LNCaP clone FGC (cell line): Measurements from ENCODE around the gene DNAJC22.

Experiments used
- DNase-seq: peaks from one replicate; pipeline ENCODE4 v3.0.0-alpha.2; 2011; ENCODE audit warnings: low read depth
- H3K4me3 ChIP-seq: 2 replicates; pipeline ENCODE4 v1.5.1; 2011; ENCODE audit warnings: mild to moderate bottlenecking, low read depth, low read length, control low read depth
- TF ChIP-seq, protein P1 (sequence below): IDR thresholded peaks from 2 replicates; pipeline ENCODE4 v1.5.1; 2012; ENCODE audit warnings: mild to moderate bottlenecking; ENCODE audit not compliant: control insufficient read depth, insufficient read depth; ENCODE audit errors: extremely low read depth

The DNAJC22 gene

DNA sequence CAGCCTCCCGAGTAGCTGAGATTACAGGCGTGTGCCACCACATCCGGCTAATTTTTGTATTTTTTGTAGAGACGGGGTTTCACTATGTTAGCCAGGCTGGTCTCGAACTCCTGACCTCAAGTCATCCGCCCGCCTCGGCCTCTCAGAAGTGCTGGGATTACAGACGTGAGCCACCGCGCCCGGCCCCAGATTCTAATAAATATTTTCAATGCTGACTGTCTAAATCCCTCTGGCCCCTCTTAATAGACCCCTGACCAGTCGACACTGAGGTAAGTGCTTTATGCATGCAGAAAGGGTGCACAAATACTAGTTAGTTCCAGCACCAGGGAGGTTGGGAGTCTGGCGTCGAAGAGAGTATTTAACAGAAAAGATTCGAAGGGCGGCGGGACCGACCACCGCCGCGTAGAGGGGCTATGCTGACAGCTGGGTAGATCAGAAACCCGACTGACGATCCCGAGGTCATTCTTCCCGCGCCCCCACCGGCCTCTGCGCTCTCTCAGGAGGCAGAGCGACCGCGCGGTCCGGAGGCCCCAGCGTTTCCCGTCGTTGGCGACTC is 19.5 kb downstream of the DNAJC22 start:
- no peak for DNase-seq
- TF ChIP-seq, protein P1, sequence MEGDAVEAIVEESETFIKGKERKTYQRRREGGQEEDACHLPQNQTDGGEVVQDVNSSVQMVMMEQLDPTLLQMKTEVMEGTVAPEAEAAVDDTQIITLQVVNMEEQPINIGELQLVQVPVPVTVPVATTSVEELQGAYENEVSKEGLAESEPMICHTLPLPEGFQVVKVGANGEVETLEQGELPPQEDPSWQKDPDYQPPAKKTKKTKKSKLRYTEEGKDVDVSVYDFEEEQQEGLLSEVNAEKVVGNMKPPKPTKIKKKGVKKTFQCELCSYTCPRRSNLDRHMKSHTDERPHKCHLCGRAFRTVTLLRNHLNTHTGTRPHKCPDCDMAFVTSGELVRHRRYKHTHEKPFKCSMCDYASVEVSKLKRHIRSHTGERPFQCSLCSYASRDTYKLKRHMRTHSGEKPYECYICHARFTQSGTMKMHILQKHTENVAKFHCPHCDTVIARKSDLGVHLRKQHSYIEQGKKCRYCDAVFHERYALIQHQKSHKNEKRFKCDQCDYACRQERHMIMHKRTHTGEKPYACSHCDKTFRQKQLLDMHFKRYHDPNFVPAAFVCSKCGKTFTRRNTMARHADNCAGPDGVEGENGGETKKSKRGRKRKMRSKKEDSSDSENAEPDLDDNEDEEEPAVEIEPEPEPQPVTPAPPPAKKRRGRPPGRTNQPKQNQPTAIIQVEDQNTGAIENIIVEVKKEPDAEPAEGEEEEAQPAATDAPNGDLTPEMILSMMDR, result no peak
- peak overlapping the region; percentile 84 for H3K4me3 ChIP-seq

DNA sequence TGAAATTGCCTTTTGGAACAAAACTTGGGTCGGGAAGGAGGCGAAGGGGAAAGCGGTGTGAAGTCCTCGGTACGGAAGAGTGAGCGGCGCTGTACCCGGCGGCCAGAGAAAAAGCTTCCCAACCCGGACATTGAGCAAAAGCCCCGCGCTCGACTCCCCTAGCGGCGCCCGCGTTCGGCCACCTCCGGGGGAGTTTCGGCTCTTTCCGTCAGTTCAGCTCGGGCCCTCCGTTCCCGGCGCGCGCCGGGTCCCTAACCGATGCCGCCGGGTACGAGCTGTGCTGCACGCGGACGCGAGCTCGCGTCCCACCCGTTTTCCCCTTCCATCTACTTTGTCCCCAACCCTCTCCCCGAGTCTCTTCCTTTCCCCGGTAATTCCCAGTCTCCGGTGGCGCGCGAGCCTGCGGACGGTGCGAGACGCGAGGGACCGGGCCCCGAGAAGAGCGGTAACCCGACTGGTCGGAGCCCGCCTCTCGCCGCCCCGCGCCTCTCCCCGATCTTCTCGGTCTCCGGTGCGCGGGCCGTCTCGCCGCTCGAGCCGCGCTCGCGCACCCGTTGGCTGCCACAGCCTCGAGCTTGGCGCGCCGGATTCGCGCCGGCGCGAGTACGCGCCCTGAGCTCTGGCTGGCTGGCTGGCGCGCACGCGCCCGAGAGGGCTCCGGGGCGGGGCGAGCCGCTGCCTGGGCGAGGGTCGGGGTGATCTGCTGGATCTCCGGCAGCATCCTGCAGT is 20.1 kb downstream of the DNAJC22 start:
- TF ChIP-seq, protein P1, result peak; percentile 0; the same call in 1 of the 2 replicates
- DNase-seq, result peak; percentile 67
- peak overlapping the region; percentile 84 for H3K4me3 ChIP-seq

DNA sequence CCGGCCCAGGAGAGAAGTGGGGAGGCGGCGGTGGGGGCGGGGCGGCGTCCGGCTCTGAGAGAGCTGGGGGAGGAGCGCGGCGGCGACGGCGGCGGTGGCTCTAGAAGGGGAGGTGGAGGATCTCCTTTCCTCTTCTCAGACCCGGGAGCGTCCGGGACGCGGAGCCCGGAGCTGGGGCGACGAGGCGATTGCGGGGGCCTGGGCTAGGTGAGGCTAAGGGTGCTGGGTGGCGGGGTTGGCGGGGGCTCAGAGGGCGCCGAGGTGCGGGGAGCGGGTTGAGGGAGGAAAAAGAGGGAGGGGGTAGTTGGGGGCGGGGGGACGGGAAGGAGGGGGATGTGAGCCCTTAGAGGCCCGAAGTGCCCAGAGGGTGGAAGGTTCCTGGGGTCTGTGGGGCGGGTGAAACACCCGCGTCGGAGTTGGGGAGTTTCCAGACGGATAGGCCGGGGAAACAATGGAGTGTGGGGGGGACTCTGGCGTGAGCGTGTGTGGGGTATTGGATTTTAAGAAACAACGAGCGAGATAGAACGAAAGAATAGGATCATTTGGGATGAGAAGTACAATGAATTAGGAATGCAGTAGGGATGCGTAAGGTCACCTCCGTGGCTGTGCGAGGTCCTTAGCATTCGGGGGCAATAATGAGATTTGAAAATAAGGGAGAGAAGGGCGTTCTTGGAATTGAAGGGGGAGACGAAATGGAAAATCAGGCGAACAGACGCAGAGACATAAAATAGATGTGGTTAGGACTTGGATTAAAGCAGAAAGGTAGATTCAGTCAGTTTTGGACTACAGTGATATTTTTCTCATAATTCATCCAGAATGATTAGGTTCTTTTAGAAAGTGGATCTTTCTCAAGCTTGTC is 20.9 kb downstream of the DNAJC22 start, which contains the start of gene SPATS2:
Gene SPATS2, plus strand, starts transcription at position 82 of the 859 bp plus-strand sequence. CDS start 93,551 bp downstream, outside the sequence.
- DNase-seq, result no peak
- TF ChIP-seq, protein P1, result no peak

DNA sequence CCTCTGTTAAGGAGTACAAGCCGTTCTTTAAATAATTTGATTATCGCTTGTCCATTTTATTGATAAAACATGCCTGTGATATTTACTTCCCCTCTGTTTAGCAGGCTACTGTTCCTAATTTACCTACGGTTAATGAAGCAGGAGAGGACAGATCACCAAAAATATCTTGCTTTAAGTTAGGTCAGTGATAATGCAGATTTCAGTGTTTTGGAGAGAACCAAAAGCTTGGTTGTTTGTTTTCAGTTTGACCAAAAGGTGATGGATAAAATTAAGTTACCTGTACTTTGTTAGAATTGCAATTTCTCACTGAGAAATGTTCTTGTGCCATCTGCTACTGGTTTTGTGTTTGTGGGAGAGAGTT is 21.5 kb downstream of the DNAJC22 start:
- TF ChIP-seq, protein P1, result no peak
- peak overlapping the region; percentile 84 for H3K4me3 ChIP-seq

More for the DNA sequence above, 20.9 kb downstream of the DNAJC22 start, which contains the start of gene SPATS2:
- H3K4me3 ChIP-seq, result peak within 1 kb of the TSS; percentile 84

DNA sequence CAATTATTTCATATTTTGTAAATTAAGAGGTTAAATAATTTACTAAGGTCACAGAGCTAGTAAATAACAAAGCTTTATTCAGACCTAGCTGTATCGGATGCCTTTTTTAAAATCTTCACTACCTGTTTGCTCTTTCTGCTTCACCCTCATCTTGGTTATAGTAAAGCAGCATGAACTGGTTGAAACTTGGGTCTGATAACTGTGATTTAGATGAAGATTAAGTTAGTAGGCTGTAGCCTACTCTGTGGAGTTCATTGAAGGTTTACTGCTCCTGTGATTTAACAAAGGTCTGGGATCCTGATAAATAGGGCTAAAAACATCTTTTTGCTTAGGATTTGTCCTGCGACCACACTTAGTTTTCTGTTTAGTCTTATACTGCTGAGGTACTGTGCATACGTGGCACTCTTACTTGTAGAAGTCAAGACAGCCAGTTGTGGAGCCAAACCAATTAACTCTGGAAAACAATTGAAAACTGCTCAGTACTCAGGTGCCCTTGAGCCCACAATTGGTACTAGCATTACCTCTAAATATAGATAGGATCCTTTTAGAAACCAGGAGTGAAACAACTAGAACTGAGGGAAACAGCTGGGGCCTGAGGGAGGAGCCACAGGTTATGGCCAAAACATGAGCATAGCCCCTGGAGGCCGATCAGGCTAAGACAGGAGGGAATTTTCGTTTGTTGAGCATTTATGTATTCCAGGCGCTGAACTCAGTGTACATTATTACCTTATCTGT is 22.9 kb downstream of the DNAJC22 start:
- H3K4me3 ChIP-seq, result no peak overlapping the region
- no peak for DNase-seq
- TF ChIP-seq, protein P1, result no peak

More for the DNA sequence above, 21.5 kb downstream of the DNAJC22 start:
- no peak for DNase-seq

DNA sequence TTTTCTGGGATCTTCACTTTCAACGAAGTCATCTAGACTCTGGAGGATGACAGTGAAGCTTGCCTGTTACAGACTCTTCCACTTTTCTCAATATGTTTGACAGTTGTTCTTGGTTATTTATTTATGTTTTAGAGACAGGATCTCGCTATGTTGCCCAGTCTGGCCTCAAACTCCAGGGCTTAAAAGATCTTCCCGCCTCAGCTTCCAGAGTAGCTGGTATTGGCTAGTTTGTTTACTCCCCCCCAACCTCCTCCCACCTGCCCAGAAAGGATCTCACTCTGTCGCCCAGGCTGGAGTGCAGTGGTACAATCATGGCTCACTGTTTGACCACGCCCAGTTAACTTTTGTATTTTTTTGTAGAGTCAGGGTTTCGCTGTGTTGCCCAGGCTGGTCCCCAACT is 23.9 kb downstream of the DNAJC22 start:
- TF ChIP-seq, protein P1, result no peak
- no peak for DNase-seq
- H3K4me3 ChIP-seq, result no peak overlapping the region
